ENCODE measurements around the gene FAM114A1.
"Not testable (repeated sequence)": the region's sequence is repeated elsewhere in the genome, so short reads cannot be mapped to it uniquely, and the experiment has no call there.

FAM114A1 gene

DNA sequence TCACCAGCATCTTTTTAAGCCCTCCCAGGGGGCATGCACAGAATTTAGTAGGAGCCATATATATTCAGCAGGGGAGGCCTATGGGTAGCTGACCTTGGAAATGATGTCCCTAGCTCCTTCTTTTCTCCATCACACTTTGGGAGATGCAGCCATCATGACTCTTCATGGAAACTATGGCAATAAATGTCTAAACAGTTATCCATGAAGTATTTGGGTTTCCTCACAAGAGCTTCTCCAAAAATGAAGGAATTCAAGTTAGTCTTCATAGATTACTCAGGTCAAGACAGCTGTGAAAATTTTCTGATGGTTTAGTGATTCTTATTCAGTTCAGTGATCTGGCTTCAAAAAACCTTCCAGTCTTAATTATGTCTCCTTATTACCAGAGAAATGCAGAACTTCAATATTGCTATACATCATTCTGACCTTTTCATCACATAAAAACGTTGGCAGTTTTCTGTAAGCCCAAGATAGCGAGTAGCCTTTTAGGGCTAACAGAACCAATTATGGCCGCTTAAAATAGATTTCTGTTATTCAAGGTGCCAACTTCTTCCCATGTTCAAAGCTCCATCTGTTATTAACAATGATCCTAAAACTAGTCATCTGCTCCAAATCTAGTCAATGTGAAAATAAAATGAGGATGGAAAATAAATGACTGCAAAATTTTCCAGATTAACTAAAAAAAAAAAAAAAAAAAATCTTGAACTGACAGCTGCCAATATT, 112.1 kb downstream of the FAM114A1 start:
- no peak for DNase-seq

DNA sequence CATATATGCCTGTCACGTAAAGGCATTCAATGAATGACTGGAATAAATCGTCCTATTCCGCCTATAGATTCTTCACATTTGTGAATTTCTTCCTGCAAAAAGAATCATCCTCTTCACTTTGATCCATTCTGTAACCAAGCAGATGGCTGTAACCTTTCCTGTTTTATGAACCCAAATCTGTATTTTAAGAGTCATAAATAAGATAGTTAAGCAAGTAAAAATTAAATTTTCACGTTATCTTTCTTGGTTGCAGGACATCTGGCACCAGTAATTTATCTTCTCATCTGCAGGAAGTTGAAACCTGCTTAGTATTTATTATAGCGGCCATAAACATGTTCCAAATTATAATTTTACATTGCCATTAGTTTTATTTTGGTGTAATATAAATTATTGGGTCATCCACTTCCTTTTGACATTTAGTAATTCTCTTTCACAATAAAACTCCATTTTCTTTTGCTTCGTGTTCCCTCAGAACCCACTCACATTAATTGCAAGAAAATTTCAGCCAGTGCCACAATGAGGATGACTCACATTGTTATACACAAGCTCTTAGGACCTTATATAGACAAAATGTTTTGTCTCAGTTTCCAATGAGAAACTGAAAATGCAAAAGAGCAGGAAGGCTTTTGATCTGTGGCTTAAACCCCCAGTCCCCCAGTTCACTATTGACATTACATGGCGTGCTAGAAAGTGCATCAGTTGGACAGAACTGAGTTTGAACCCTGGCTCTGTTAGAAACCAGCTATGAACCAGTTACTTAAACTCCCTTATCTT, 113.5 kb downstream of the FAM114A1 start:
- DNase-seq: no peak

DNA sequence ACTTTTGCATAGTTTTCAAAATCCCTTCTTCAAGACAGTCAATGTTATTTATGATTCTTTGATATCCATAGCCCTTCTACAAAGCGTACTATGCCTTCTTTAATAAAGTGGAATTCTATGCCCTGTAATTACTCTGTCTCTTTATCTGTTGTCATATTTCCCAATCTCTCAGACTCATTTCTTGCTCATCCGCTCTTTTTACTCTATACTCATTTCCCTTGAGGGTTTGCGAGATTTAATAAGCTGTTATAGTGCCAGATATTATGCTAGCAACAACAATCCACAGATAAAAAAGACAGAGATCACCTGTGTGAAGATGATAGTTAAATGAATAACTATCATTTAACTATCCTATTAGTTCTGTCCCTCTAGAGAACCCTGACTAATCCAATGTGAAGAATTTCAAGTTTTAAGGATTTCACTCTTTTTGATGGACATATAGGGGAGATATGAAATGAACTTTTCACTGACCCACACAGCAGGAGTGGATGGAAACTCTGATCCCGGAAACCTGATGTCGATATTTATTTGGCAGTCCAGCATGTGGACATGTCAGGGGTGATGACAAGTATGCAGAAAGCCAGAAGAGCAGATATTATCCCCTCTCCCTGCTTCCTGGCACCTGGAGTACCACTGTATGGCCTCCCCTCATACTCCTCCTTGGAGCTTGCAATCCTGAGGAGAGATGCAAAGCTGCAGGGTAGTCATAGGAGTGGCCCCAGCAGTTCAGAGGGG, 114.9 kb downstream of the FAM114A1 start:
- DNase-seq: no peak

DNA sequence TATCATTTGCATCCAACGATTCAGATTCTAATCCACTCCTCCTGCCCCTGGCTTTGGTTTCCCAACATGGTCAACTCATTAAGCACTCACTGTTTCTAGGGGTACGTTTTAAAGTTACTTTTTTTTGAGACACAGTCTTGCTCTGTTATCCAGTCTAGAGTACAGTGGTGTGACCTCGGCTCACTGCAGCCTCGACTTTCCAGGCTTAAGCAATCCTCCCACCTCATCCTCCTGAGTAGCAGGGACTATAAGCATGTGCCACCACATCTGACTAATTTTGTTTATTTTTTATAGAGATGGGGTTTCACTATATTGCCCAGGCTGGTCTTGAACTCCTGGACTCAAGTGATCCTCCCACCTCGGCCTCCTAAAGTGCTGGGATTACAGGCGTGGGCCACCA, 115.7 kb downstream of the FAM114A1 start:
- no peak for DNase-seq

DNA sequence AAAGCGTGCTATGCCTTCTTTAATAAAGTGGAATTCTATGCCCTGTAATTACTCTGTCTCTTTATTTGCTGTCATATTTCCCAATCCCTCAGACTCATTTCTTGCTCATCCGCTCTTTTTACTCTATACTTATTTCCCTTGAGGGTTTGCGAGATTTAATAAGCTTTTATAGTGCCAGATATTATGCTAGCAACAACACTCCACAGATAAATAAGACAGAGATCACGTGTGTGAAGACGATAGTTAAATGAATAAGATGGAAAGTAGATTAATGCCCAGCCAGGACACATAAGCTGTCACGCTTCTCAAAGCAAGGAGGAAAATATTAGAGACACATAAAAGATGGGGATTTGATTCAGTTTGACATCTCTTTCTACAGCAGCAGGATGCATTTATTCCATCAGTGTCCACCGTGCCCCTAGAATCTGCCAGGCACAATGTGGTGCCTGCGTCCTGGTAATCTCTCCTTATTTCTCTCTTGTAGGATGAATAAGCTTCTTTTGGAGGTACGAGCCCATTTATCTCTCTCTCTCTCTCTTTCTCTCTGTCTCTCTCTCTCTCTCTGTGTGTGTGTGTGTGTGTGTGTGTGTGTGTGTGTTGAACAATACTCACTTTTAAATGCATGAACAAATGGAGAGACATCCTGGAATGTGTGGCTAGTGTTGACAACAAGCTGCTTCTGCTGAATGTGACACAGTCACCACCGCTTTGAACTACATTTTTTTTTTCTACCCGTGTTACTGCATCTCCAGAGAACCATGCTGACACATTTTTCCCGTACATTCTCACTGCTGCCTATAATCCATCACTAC, 116.4 kb downstream of the FAM114A1 start:
- no peak for DNase-seq

DNA sequence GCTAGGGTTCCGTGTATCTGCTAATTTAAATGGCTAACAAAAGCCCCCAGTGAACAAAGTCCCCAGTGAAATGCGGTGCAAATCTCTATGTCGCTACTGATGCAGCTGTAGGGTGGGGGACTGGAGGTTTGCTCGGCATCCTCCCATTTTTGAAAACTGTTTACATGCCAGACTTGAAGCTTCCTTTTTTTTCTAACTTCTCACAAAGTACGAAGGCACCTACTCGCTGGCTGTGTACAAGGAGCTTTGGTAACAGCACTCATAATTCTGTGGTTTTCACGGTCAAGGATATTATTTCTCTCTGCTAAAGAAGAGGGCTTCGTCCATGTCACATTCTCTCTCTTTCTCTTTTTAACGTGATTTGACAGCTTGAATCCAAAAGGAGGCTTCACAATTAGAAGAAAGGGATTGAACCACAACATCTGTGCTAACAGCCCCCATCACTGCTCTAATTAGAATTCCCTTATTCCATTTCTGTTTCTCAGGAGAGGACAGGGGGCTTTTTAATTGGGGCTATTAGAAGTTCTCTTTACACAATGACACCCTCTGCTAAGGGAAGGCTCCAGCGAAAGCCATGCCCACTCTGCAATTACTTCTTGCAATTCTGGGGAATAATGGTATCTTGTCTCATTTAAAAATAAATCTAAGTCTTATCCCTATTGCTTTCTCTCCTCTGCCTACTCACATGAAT, 117.9 kb downstream of the FAM114A1 start:
- no peak for DNase-seq

DNA sequence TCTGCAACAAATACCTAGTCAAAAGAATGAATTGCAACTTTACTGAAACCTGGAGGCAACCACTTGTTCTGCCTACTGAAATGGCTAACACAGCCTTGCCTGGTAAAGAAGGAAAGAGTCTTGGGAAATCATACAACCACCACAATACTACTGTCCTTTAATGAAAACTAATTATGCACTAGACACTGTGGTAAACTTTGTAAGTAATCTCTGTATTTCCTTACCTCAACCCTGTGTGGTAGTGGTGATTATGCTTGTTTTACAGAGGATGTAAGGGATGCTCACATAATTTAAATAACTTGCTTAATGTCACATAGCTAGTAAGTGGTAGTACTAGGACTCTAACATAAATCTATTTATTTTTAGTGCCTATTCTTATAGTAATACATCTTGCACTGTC, 119.9 kb downstream of the FAM114A1 start:
- DNase-seq: no peak

DNA sequence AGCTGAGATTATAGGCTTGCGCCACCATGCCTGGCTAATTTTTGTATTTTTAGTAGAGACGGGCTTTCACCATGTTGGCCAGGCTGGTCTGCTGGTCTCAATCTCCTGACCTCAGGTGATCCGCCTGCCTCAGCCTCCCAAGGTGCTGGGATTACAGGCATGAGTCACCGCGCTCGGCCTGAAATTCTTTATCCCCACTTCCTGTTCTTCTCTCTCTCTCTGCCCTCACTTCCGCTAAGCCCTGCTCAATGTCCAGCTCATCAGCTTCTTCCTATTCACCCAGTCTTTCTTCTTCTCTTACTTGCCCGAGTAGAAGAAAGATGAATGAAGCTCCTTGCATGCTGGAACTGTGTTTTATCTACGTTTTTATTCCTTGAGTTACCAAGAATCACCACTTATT, 120.7 kb downstream of the FAM114A1 start:
- DNase-seq: not testable (repeated sequence)

DNA sequence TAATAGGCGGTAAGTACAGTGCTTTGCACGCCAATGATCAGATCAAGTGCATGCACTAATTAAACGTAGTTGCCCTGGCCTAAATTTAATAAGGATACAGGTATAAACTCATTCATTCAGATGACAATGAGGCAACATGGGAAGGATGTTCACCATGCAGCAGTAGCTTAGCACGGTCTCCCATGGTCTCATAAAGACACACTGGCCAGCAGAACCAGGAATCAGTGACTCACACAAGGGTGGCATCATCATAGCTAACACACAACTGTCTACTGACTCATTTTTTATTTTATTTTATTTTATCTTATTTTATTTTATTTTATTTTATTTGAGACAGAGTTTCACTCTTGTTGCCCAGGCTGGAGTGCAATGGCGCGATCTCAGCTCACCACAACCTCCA, 121.9 kb downstream of the FAM114A1 start:
- no peak for DNase-seq

DNA sequence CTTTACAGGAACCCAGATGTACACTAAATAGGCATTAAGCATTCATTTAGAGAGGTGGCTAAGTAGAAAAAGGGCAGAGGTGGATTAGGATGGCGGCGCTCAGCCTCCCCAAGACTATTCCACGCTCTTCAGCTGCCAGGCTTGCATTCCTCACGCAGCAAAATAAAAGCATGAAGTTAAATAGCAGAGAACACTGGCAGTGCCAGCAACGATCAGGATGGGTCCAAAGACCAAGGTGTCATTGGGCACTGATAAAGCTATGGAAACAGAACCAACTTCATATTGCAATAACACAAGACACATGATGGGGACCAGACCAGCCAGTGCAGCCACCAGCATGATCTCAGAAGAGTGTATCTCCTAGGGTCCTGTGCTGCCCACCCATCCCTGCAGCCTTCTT, 122.6 kb downstream of the FAM114A1 start:
- no peak for DNase-seq

DNA sequence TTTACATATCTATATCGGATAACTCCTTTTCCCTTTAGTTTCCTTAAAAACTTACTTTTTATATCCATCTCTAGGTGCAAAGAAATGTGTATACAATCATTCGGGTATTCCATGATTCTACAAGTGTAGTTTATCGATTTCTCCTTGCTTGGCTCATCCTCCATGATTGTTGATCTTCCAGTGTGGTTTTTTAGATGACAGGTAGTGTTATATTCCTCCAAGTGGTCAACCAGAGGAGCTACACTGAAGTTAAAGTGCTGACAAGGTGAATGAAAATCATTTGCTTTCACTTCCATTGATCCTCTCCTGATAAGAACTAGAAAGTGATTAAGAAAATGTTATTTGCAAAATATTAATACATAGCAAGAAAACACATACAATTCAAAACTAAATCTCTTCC, 126.1 kb downstream of the FAM114A1 start:
- no peak for DNase-seq

DNA sequence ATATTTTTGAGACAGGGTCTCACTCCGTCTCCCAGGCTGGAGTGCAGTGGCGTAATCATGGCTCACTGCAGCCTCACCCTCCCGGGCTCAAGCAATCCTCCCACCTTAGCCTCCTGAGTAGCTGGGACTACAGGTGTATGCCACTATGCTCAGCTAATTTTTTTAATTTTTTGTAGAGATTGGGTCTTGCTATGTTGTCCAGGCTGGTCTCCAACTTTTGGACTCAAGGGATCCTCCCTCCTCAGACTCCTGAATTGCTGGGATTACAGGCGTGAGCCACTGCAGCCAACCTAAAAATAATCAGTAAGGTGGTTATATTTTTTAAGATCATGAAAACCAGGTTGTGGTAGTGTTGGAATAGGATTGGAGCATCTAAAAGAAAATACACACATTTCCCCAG, 126.5 kb downstream of the FAM114A1 start:
- DNase-seq: no peak

All from NCI-H2081 (cell line).